GM12801 (cell line): ENCODE data around the gene NOCT.

Experiments
- TF ChIP-seq, protein P1 (sequence below): IDR thresholded peaks from one replicate; pipeline ENCODE4 v1.5.1; 2011; ENCODE audit warnings: control low read depth; ENCODE audit not compliant: insufficient read length; ENCODE audit errors: extremely low read depth

Gene NOCT

GRCh38 chr4:138978028-138978585 lies 37.5 kb upstream of the NOCT start:
- TF ChIP-seq, protein P1, sequence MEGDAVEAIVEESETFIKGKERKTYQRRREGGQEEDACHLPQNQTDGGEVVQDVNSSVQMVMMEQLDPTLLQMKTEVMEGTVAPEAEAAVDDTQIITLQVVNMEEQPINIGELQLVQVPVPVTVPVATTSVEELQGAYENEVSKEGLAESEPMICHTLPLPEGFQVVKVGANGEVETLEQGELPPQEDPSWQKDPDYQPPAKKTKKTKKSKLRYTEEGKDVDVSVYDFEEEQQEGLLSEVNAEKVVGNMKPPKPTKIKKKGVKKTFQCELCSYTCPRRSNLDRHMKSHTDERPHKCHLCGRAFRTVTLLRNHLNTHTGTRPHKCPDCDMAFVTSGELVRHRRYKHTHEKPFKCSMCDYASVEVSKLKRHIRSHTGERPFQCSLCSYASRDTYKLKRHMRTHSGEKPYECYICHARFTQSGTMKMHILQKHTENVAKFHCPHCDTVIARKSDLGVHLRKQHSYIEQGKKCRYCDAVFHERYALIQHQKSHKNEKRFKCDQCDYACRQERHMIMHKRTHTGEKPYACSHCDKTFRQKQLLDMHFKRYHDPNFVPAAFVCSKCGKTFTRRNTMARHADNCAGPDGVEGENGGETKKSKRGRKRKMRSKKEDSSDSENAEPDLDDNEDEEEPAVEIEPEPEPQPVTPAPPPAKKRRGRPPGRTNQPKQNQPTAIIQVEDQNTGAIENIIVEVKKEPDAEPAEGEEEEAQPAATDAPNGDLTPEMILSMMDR, result no peak

DNA sequence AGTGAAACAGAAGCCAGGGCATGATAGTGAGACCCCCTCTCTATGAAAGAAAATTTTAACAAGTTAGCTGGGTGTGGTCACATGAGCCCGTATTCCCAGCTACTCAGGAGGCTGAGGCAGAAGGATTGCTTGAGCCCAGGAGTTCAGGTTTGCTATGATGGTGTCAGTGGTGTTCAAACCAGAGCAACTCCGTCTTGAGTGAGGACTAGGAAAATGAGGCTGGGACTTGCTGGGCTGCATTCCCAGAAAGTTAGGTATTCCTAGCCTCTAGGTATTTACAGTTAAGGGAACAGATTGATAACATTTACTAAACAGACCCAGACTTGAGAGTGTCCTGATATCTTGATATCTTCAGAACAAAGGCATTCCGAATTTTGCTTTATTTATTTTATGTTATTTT lies 37.0 kb upstream of the NOCT start:
- TF ChIP-seq, protein P1, result no peak

- TF ChIP-seq, protein P1, result no peak
Measured at GRCh38 chr4:138979742-138980141, 35.8 kb upstream of the NOCT start.

DNA sequence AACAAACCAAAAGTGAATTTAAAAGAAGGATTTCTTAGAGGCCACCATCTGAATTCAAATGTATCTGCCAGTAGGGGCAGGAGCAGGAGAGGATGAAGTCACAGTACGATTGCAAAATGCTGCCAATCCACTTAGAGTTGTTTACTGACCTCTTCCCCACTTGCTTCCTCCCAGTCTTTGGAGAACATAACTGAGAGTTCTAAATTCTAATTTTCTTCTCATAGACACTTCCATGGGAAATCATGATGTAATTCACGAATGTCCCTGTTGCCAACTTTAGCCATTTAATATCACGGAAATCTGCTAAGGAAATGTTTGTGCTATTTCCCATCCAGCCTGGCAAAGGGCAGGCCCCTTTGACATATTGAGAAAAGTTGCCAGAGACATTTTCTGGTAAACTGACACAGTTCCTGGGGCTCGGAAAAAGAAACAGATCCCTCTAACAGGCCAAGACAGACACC lies 33.6 kb upstream of the NOCT start:
- TF ChIP-seq, protein P1, result no peak

DNA sequence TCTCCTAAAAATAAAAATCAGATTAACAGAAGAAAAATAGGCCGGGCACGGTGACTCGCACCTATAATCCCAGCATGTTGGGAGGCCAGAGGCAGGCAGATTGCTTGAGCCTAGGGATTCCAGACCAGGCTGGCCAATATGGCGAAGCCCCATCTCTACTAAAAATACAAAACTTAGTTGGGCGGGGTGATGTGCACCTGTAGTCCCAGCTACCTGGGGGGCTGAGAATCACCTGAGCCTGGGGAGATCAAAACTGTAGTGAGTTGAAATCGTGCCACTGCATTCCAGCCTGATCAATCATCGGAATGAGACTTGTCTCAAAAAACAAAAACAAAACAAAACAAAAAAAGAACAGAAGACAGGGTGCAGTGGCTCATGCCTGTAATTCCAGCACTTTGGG lies 32.8 kb upstream of the NOCT start:
- TF ChIP-seq, protein P1, result no peak

DNA sequence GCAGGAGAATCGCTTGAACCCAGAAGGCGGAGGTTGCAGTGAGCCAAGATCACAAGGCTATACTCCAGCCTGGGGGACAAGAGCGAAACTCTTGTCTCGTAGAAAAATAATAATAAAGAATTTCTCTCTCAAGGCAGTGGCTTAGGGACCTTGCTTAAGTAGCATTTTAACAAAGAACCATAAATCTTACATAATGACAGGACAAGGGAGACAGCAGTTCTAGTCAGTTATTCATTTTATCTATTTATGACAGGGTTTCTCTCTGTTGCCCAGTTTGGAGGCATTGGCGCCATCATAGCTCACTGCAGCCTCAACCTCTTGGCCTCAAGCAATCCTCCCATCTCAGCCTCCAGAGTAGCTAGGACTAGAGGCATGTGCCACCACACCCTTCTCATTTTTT lies 31.9 kb upstream of the NOCT start:
- TF ChIP-seq, protein P1, result no peak

DNA sequence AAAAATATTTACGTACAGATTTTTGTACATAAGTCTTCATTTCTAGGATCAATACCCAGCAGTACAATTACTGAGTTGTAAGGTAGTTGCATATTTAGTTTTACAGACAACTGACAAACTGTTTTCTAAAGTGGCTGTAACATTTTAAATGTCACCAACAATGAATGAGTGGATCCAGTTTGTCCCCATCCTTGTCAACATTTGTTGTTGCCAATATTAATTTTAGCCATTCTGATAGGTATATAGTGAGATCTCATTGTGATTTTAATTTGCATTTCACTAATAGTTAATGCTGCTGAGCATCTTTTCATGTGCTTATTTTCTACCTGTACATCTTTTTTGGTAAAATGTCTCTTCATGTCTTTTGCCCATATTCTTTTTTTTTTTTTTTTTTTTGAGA lies 30.9 kb upstream of the NOCT start:
- TF ChIP-seq, protein P1, result no peak
